GM04504 (cell line): ENCODE results near the gene TMEM181.
A peak's percentile ranks its signal among the peaks of the same experiment; 100 is the strongest.
"Not testable (repeated sequence)": the region's sequence is repeated elsewhere in the genome, so short reads cannot be mapped to it uniquely, and the experiment has no call there.

Experiments
- DNase-seq: peaks from one replicate; pipeline ENCODE4 v3.0.0-alpha.2; 2012; ENCODE audit warnings: low read depth

TMEM181 gene, protein sequence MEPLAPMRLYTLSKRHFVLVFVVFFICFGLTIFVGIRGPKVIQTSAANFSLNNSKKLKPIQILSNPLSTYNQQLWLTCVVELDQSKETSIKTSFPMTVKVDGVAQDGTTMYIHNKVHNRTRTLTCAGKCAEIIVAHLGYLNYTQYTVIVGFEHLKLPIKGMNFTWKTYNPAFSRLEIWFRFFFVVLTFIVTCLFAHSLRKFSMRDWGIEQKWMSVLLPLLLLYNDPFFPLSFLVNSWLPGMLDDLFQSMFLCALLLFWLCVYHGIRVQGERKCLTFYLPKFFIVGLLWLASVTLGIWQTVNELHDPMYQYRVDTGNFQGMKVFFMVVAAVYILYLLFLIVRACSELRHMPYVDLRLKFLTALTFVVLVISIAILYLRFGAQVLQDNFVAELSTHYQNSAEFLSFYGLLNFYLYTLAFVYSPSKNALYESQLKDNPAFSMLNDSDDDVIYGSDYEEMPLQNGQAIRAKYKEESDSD

DNA sequence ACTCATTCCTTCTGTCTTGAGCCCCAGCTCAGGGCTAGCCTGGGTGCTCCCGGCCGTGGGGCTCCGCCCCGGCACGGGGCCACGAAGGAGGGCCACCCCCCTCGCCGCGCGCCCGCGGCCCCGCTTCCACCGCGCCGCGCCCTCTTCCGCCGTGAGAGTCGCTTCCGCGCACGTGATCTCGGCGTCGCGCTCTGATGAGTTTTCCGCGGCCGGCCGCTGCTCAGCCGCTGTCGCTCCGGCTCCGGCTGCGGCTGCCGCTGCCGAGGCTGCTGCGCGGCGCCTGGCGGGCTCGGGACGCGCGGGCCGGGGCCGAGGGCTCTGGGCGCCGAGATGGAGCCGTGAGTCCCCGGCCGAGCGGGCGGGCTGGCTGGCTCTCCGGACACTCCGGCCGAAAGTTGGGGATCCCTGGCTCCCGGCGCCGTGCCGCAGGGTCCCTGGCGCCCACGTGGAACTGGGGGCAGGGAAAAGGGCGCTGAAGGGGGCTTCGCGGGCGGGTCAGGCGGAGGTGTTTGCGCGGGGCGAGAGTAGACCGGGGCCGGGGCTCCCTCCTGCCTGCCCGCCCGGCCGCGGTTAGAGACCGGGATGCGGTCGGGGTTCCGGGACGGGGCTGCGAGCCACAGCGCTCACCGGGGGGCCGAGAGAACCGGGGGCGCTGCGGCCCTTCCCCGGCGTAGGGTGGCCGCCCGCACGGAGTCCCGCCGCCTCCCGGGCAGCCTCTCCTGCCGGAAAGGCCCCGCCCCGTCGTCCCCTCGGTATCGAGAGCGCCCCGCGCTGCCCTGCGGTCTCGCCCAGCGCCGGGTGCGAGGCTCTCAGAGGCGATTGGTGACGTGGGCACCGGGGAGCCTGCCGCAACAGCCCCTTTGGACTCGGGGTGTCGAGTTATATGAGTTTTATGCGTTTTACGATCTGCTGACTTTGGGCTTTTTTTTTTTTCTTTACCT lies at the start of gene TMEM181:
Gene TMEM181, plus strand, starts transcription at position 197 of the 941 bp plus-strand sequence. Its CDS starts 134 bp downstream, at position 331.
- peak; percentile 58 for DNase-seq

DNA sequence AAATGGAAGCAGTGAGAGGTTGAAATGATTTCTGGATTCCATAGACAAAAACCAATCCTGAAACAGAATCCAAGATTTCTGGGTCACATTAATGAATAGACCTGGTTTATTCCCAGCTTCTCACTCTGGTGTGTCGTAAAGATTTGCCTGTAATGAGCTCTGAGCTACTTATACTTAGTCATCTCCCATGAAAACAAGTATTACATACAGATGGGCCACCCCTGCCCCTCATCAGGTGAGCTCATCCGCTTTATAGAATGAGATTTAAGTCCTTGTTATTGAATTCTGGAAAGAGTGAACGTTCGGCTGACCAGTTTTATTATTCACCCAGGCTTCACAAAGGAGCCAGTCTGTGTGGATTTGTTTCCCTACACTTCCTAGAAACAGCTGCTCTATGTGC lies 47.1 kb upstream of the TMEM181 start:
- DNase-seq: no peak

DNA sequence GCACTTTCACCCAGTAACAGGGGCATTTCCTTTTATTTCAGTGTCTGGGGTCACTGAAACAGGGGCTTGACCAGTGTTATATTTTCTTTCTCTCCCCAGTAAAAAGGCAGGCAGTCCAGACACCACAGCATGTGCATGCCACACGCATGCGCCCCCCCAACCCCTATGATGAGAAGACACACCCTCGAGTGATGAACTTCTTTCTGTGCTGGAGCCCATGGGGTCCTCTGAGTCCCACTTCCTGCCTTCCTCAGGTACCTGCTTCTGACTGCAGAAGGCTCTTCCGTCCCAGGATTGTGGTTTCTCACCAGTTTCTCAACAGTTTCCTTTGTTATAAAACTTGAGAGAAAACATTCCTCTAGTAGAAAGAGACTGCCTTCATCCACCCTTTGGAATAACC lies 45.7 kb upstream of the TMEM181 start:
- DNase-seq: no peak

DNA sequence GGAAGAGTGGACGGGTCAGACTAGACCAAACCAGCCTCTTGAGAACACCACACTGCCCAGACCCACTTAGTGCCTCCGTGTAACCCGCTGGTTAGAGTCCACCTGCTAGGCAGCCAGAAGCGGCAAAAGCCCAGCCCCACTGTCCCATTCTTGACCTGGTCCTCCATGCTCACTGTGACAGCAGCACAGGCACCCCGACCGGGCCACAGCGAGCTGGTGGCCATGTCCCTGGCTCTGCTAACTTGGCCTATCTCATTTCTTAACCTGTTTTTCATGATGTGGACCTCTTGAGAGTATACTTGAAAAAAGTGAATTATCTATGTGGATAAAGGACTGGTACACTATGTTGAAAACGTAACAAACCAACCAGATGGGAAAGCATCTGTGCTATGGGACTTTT lies 44.9 kb upstream of the TMEM181 start:
- no peak for DNase-seq

DNA sequence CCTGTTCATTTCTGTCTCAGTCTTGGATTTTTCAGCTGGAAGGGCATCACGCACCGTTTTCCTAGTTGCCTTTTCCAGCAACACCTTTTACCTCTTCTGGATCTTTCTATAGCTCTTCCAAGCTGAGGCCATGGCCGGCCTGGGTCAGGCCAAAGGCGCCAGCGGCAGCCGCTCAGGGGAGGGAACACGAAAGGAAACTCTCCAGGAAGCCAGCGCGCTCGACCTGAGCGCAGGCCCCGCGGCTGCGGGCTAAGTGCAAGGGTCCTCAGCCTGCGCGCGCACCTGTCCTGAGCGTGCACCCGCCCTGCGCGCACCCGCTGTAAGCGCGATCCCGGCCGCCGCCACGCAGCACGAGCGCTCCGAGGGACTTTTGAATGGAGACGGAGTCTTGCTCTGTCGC lies 43.8 kb upstream of the TMEM181 start:
- DNase-seq: no peak

DNA sequence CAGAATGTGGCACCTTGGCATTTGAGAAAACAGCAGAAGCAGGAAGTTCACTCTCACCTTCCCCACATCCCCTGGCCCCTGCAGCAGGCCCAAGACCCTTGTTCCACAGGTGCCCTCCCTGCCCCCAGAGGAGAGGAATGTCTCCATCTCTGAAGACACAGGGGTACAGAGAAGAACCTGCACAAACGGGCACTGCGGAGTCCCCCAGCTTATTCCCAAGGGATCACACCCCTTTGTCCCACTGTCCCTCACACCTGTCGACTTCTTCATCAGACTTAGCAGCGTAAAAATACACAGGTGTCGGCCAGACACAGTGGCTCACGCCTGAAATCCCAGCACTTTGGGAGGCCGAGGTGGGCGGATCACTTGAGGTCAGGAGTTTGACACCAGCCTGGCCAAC lies 42.9 kb upstream of the TMEM181 start:
- no peak for DNase-seq

DNA sequence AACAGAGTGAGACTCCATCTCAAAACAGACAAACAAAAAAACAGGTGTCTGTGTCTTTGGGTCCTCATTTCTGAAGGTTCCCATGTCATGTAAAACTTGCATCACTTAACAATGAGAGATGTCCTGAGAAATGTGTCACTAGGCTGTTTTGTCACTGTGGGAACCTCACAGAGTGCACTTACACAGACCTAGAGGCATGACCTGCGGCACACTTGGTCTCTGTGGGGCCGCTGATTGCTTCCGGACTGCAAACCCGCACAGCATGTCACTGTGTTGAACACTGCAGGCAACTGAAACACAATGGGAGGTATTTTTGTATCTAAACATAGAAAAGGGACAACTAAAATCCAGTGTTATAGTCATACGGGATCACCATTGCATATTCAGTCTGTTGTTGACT lies 42.3 kb upstream of the TMEM181 start:
- no peak for DNase-seq

DNA sequence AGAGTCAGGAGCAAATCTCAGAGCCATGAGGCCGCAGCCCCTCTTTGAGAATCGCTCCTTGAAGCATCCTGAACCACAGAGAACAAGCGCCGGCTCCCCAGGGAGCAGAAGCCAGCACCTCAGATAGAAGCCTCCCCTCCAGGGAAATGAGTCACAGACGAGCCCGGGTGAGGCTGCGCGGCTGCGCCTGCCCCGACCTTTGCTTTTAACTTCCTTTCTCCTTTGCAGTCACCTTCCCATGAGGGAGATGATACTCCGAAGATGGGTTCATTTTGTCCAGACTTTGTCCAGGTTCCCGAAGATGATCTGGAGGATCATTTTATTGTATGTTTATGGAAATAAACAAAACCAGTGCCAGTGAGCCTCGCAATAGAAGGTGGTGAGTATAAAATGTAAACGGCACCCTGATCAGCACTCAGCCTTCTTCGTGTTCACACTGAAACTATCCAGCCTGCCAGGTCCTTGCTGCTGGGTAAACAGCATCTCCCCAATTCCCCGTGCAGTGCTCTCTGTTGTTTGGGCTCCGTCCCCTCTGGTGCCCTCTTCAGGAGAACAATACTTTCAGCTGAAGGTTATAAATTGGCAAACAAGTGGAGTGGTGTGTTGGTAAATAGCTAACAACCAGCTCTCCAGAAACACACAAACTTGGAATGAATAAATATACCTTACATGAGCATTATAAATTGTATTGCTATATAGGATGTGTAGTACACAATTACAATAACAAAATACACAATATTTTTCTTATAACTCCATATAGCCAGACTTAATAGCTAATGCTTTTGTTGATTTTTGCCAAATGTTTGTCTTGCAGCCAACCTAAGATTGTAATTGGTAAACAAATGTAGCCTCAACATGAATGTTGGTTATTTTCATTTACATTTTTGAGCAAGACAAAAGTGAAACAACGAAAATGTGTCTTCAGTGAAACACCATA lies 41.4 kb upstream of the TMEM181 start:
- peak; percentile 68 for DNase-seq

DNA sequence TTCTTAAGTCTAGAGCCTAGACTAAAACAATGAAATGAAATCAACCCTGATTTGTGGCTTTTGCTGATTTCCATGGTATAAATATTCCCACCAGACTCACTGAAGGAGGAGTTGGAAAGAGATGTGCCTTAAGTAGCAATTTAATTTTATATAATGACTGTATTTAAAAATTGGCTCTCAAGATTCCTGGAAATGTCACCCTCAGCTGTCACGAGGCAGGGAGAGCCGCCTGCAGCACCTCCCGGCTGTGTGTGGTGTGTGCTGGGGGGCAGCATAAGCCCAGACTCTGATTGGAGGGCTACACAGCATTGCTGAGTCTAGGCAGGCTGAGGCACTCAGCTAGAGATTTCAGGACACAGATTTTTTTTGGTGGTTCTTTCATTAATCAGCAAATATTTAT lies 40.6 kb upstream of the TMEM181 start:
- no peak for DNase-seq

DNA sequence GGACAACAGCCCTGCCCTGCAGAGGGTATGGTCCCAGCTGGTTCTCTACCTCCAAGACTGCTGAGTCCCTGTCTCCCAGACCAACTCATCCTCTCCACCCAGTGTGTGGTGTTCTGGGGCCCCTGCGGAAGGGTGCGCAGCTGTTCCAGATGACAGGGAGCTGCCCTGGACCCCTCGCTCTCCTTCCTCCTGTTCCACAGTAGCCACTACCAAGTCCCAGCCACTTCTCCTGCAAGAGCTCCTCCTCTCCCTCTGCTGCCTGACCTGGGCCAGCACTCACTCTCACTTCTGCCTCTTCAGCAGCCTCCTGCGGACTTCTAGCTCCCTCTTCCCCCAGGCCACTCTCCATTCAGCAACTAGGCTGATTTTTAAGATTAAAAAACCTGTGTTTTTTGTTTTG lies 40.1 kb upstream of the TMEM181 start:
- DNase-seq: no peak

DNA sequence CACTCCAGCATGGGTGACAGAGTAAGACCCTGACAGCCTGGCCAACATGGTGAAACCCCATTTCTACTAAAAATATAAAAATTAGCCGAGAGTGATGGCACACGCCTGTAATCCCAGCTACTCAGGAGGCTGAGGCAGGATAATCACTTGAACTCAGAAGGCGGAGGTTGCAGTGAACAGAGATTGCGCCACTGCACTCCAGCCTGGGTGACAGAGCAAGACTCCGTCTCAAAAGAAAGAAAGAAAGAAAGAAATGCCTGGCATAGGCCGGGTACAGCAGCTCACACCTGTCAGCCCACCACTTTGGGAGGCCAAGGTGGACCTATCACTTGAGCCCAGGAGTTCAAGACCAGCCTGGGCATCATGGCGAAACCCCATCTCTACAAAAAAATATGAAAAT lies 38.9 kb upstream of the TMEM181 start:
- not testable (repeated sequence) for DNase-seq

DNA sequence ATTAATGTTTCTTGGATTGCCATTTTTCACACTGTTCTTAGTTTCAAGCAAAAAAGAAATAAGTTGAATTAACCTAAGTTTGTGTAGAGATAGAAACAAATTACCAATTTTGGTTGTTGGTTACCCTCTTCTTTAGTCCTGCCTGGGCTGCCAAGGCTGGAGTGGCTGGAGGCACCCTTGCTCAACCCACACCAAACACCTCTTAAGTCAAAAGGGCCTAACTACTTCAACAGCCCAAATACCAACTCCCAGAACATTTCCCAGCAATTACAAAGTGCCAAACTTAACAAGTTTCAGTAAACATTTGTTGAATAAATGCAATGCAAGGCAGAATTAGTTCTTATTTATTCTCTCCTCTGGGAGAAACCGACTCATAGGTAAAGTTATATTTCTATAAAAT lies 38.1 kb upstream of the TMEM181 start:
- DNase-seq: no peak

DNA sequence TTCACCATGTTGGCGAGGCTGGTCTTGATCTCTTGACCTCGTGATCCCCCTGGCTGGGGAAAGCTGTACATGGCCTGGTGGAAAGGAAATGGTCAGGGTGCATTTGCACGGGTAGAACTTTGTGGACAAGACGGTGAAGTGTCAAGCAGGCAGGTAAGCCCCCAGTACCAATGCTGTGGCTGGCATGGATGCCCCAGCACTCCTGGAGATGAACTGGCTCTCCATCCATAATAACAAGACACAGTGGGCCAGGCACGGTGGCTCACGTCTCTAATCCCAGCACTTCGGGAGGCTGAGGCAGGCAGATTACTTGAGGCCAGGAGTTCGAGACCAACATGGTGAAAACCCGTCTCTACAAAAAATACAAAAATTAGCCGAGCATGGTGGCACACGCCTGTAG lies 37.3 kb upstream of the TMEM181 start:
- DNase-seq: no peak

DNA sequence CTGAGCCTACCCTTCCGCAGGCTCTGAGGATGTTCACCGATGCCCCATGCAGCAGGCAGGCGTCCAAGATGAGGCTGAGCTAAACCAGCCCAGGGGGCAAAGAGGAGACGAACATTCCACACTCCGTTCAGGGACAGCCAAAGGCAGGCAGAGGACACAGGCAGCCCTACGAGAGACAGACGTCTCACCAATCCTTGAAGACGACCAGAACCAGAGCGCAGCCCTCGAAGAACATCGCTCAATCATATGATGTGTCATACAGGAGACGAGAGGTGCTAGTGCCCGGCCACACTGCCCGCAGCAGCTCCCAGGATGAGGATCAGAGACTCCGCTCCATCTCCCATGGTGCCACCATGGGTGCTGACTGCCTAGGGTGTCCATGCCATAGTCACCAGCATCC lies 35.6 kb upstream of the TMEM181 start:
- no peak for DNase-seq

DNA sequence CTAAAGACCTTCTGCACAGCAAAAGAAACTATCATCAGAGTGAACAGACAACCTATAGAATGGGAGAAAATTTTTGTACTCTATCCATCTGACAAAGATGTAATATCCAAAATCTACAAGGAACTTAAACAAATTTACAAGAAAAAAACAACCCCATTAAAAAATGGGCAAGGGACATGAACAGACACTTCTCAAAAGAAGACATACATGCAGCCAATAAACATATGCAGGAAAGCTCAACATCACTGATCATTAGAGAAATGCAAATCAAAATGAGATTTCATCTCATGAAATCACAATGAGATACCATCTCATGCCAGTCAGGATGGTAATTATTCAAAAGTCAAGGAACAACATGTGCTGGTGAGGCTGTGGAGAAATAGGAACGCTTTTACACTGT lies 32.0 kb upstream of the TMEM181 start:
- DNase-seq: not testable (repeated sequence)

DNA sequence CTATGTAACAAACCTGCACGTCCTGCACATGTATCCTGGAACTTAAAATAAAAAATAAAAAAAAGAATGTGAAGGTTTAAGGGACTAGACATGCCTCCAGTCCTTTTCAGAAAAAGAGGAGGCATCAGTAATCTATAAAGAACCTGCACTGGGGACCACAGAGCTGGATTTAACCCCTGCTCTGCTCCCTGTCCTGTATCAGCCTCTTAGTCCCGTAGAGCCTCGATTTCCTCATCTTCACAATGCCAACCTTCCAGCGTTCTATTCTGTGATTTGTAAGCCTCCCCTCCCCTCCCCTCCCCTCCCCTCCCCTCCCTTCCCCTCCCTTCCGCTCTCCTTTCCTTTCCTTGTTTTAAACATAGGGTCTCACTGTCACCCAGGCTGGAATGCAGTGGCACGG lies 31.1 kb upstream of the TMEM181 start:
- no peak for DNase-seq

DNA sequence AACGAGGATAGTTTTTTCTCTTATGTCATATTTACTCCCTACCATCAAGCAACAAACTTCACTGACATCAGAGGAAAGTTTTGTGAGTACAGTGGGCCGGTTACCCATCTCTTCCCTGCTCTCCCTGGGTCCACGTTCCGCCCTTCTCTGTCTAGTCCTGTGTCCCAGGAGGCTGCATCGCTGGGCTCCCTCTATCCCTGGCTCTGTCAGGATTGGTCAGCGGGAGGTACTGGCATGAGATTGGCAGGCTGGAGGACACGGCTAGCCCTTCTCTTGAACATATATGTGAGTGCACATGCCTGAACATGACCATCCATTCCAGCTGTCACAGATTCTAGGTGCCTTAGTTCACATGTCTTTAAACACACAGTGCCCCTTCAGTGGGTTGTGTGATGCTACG lies 30.3 kb upstream of the TMEM181 start:
- DNase-seq: no peak

DNA sequence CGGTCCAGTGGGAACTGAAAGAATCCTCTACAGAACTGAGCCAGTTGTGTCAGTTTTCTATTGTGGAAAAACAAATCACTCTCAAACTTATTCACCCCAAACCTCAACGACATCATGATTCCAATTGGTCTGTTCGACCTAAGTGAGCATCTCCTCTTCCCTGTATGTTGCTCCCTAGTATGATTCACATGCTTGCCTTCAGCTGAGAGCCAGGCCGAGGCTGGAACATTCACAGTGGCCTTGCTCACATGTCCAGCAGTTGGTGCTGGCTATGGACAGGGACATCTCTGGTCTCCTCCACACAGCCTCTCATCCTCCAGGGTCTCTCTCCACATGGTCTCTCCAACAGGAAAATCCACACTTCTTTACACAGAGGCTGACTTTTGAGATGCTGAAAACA lies 28.3 kb upstream of the TMEM181 start:
- DNase-seq: no peak

DNA sequence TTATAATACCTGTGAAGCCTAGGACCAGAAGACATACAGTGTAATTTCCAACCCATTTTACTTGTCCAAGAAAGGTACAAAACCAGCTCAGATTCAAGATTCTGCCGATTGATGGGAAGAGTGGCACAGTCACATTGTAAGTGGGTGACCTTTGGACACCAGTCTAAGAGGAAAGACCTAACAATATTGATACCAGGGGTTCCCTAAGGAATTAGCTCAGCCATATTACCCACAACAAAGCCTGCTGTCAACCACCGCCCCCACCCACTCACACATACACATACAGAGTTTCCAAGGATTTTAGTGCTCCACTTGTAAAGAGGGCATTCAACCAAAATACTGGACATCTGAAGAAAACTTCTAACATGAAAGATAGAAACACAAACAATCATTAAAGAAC lies 27.9 kb upstream of the TMEM181 start:
- no peak for DNase-seq

DNA sequence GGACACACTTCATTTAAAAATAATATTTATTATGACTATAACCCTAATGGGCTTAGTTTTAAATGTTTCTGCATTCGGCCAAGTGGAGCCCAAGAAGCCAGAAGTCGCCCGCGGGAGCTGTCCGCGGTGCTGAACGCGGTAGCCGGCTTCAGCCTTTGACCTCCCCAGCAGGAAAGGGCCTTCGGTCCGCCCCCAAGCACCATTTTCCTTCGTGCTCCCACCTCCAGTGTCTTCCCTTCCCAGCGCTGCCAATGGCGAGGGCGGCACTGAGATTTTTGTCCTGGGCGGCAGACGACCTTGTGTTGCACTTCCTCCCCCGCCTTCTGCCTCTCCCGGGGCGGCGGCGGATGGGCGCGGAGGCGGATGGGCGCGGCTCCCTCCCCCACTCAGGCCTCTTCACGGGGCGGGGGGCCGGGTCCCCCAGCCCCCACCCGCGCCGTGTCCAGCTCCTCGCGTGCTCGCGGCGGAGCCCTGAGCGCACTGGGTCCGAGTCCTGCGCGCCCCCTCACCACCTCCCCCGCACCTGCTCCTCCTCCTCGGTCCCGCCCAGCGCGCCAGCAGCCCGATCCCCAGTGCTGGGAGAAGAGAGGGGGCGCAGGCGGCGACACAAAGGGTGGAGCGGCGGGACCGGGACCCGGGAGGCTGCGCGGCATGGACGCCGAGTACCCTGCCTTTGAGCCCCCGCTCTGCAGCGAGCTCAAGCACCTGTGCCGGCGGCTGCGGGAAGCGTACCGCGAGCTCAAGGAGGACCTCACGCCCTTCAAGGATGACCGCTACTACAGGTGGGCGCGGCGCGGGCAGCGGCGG lies 23.6 kb upstream of the TMEM181 start:
- peak; percentile 35 for DNase-seq
